K562 (cell line): ENCODE data around the gene CEP70. TPM values are rescaled to one million over a fixed set of nuclear protein-coding genes. Genes with fewer than 3 reads are reported as not detected.

Experiments
- ATAC-seq: fragments of 200-7000 bp; cut with Tn5 transposase; 3 replicates; pipeline ENCODE4 v1.9.1; 2020; ENCODE audit warnings: moderate library complexity
- BruUV-seq: library from RNA; stranded (reverse); fragments of 400-500 nt; replicated peaks from 2 replicates; lab custom pipeline; 2021; lab: Mats Ljungman, UMichigan
- CTCF ChIA-PET: fragments of 300-600 bp; formaldehyde crosslinking; extraction: SDS; loops from one replicate; lab custom pipeline; 2021; ENCODE audit warnings: low intra/inter-chr PET ratio; lab: Yijun Ruan, JAX
- POLR2A ChIA-PET: fragments of 300-600, 350-650 bp; sonication (Branson Sonifier 250); formaldehyde crosslinking; extraction: SDS; loops from one replicate; lab custom pipeline; 2021; ENCODE audit warnings: antibody characterized with exemption, inconsistent platforms; lab: Yijun Ruan, JAX
- DNase-seq, 4 experiments: peaks; one replicate each; pipeline versions ENCODE4 v3.0.0 to v3.0.0-alpha.2; 2011 to 2018; ENCODE audit warnings: low spot score in 3 of 4, mixed read lengths in 3 of 4; ENCODE audit errors: extremely low read depth in 1 of 4
- FAIRE-seq: peaks from 2 replicates; lab custom pipeline; 2011; peaks lifted over from hg19 to GRCh38; lab: Jason Lieb, UNC
- H2AFZ ChIP-seq: 2 replicates; pipeline ENCODE4 v1.6.0; 2011; ENCODE audit warnings: low read depth, low read length, control low read depth, inconsistent platforms
- H3K27ac ChIP-seq: fragments of 200-600 bp; 3 replicates; pipeline ENCODE4 v1.8.0; 2011; ENCODE audit warnings: low read depth, mild to moderate bottlenecking, control low read depth, inconsistent platforms, low read length, moderate library complexity, mixed read lengths; ENCODE audit errors: extremely low read depth
- H3K27me3 ChIP-seq, 2 experiments: fragments of 300-600 bp in 1 of 2; 2 replicates in 1 of 2; 3 replicates in 1 of 2; pipeline versions ENCODE4 v1.6.0 to v1.8.0; 2011; ENCODE audit warnings: inconsistent platforms in 2 of 2, low read length in 2 of 2, mild to moderate bottlenecking in 1 of 2, mixed read lengths in 1 of 2, moderate library complexity in 1 of 2; ENCODE audit not compliant: control insufficient read depth in 2 of 2, insufficient read depth in 2 of 2
- H3K36me3 ChIP-seq: fragments of 300-600 bp; 3 replicates; pipeline ENCODE4 v1.8.0; 2011; ENCODE audit warnings: mild to moderate bottlenecking, low read length, inconsistent platforms; ENCODE audit not compliant: control insufficient read depth, insufficient read depth
- H3K4me1 ChIP-seq, 2 experiments: fragments of 200-600 bp in 1 of 2; replicated peaks in 1 of 2; 2 replicates in 1 of 2; 3 replicates in 1 of 2; pipeline versions ENCODE4 v1.5.1 to v1.8.0; 2011; ENCODE audit warnings: inconsistent platforms in 2 of 2, low read length in 2 of 2, mild to moderate bottlenecking in 1 of 2, mixed read lengths in 1 of 2, moderate library complexity in 1 of 2; ENCODE audit not compliant: control insufficient read depth in 2 of 2, insufficient read depth in 2 of 2
- H3K4me2 ChIP-seq: 2 replicates; pipeline ENCODE4 v1.6.1; 2011; ENCODE audit warnings: low read length, control low read depth, inconsistent platforms, mixed read lengths; ENCODE audit not compliant: insufficient read depth
- H3K4me3 ChIP-seq: fragments of 200-600 bp; sonication (generic), shearing (Covaris generic); 2 replicates; pipeline ENCODE4 v1.5.1; 2016; ENCODE audit warnings: control low read depth, inconsistent platforms
- H3K79me2 ChIP-seq: fragments of 200-600 bp; 3 replicates; pipeline ENCODE4 v1.8.0; 2011; ENCODE audit warnings: low read length, inconsistent platforms; ENCODE audit not compliant: control insufficient read depth, insufficient read depth
- H3K9ac ChIP-seq, 2 experiments: 2 replicates each; pipeline versions ENCODE4 v1.6.0 to v1.6.1; 2011; ENCODE audit warnings: low read depth in 2 of 2, low read length in 2 of 2, control low read depth in 1 of 2, inconsistent platforms in 1 of 2, mild to moderate bottlenecking in 1 of 2, mixed read lengths in 1 of 2; ENCODE audit not compliant: insufficient read depth in 1 of 2
- H3K9me1 ChIP-seq: one replicate; pipeline ENCODE4 v1.6.0; 2011; ENCODE audit warnings: inconsistent platforms, mild to moderate bottlenecking, low read length, moderate library complexity; ENCODE audit not compliant: control insufficient read depth, insufficient read depth
- H3K9me3 ChIP-seq: replicated peaks from 2 replicates; pipeline ENCODE4 v1.5.1; 2011; ENCODE audit warnings: low read depth, low read length, inconsistent platforms; ENCODE audit not compliant: control insufficient read depth, insufficient read depth
- H4K20me1 ChIP-seq: replicated peaks from 2 replicates; pipeline ENCODE4 v1.6.1; 2011; ENCODE audit warnings: low read length, inconsistent platforms, mixed read lengths; ENCODE audit not compliant: control insufficient read depth, insufficient read depth
- CBX5 ChIP-seq: IDR thresholded peaks from 2 replicates; pipeline ENCODE4 v1.6.1; 2014; ENCODE audit warnings: low read depth, borderline replicate concordance
- DMBX1 ChIP-seq: fragments of 250-450 bp; sonication (Bioruptor Pico); IDR thresholded peaks from 2 replicates; pipeline ENCODE4 v1.8.0; 2022; ENCODE audit warnings: inconsistent platforms, mild to moderate bottlenecking, moderate library complexity, borderline replicate concordance
- DNMT1 ChIP-seq: fragments of 450-650 bp; IDR thresholded peaks from 2 replicates; pipeline ENCODE4 v1.6.1; 2016; ENCODE audit warnings: antibody characterized with exemption, mild to moderate bottlenecking
- HLTF ChIP-seq: fragments of 450-650 bp; IDR thresholded peaks from 2 replicates; pipeline ENCODE4 v1.6.1; 2016
- ILF3 ChIP-seq: fragments of 450-650 bp; IDR thresholded peaks from 2 replicates; pipeline ENCODE4 v1.6.1; 2018; ENCODE audit warnings: antibody characterized with exemption, mild to moderate bottlenecking, moderate library complexity, borderline replicate concordance
- XRCC4 ChIP-seq: IDR thresholded peaks from one replicate; pipeline ENCODE4 v1.6.1; 2011; ENCODE audit not compliant: insufficient read depth, insufficient read length; ENCODE audit errors: extremely low read depth
- ZNF165 ChIP-seq: fragments of 250-450 bp; sonication (Bioruptor Pico); IDR thresholded peaks from 2 replicates; pipeline ENCODE4 v1.4.0; 2020; ENCODE audit warnings: borderline replicate concordance
- ZNF280A ChIP-seq: fragments of 450-650 bp; IDR thresholded peaks from 2 replicates; pipeline ENCODE4 v1.6.1; 2018; ENCODE audit warnings: mild to moderate bottlenecking, low read depth; ENCODE audit not compliant: partially characterized antibody
- WGBS: fragments of 100-300 bp; shearing (Covaris generic); methylation state at CpG from one replicate; pipeline ENCODE4 v1.1.6; 2016; ENCODE audit warnings: low coverage, mixed read lengths; ENCODE audit not compliant: insufficient coverage; ENCODE audit errors: missing lambda C conversion rate; 5-methylcytosine and 5-hydroxymethylcytosine counted together
- in situ Hi-C: fragments of 300-500 bp; cut with MboI; formaldehyde crosslinking; loops from 4 replicates; pipeline ENCODE4 v1.15.0; 2018; ENCODE audit warnings: inconsistent platforms, mixed read lengths
- intact Hi-C: fragments of 100-400 bp; cut with micrococcal nuclease; formaldehyde crosslinking; loops from 2 replicates; pipeline ENCODE4 v1.14.2; 2022
- polyA plus RNA-seq, 8 experiments: library from polyadenylated mRNA; depleted of rRNA in 4 of 8; stranded (reverse) in 5 of 8; unstranded in 3 of 8; fragments of >200 nt; fragmentation: Nextera tagmentation in 2 of 8; fragmentation: Illumina TruSeq in 1 of 8; extraction: Ambion mirVana in 2 of 8; extraction: Trizol in 1 of 8; gene quantifications; 2 replicates each; pipeline versions ENCODE4 v1.2.1 to v1.2.3, GENCODE V29; 2011 to 2014; ENCODE audit warnings: inconsistent platforms in 1 of 8, missing spikeins in 1 of 8
- total RNA-seq, 7 experiments: library from RNA; depleted of rRNA in 6 of 7; stranded (reverse); fragments of >200 nt in 6 of 7; fragmentation: Illumina TruSeq in 2 of 7; extraction: Trizol in 2 of 7; gene quantifications; 2 replicates each; pipeline versions ENCODE4 v1.2.1 to v1.2.3, GENCODE V29; 2011 to 2021; ENCODE audit warnings: low replicate concordance in 1 of 7

The CEP70 gene
- total and polyA plus RNA-seq, 9 of the 15 experiments (the other 6 are each of a cell fraction or from before 2014, with no cell fraction given), result 16.1 to 31.5 (median 23.4) TPM

DNA sequence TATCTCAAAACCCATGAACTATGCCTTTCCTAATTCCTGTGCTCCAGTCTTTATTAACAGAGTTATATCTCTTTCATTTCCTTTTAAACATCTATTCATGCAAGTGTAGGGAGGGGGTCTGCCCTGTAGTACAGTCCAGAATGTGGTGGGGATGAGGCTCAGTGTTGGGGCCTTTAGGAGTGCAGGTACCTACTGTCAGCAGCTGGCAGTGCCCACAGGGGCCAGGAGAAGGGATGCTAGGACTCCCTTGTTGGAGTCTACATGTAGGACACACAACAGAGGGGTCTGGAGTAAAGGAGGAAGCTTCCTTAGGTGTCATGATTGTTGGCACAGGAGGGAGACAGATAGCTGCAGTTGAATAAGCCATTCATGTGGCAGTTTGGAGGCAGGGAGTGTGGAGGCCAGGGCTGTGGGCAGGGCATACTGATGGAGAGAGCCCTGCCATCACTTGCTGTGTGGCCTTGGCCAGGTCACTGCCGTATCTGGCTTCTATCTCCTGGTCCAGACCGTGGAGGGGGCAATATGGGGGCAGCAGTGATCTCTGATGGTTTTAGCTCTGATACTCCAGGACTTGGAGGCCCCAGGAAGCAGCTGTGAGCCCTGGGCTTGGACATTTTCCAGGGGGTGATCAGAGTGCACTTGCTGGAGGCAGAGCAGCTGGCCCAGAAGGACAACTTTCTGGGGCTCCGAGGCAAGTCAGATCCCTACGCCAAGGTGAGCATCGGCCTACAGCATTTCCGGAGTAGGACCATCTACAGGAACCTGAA, 130.2 kb downstream of the CEP70 start:
- Histone ChIP-seq H3K9me3 (no peaks in the 10 kb centered on the region), H3K9ac (no peak overlapping the region; a peak in 1 of 4 replicates), H3K27me3 (peaks cover 0 to 30% of the 10 kb centered on the region in 2 experiments; a peak in 3 of 5 replicates), H2AFZ (no peak overlapping the region), H3K4me3 (no peak overlapping the region), H3K36me3 (no peaks in the 10 kb centered on the region), H3K9me1 (no peaks in the 10 kb centered on the region), H4K20me1 (no peaks in the 10 kb centered on the region), H3K79me2 (no peaks in the 10 kb centered on the region), H3K4me2 (no peak overlapping the region), H3K27ac (no peak overlapping the region), H3K4me1 (peaks cover 0 to 4% of the 10 kb centered on the region in 2 experiments; a peak in 2 of 5 replicates)
- intact Hi-C loops (loop anchor here (5.0 kb wide), 2 partner anchors 47 to 458 kb away; no protein-coding TSS in a partner anchor), in situ Hi-C loops (loop anchor here (10.0 kb wide), 1 partner anchor 471 kb away; no protein-coding TSS in a partner anchor)
- TF ChIP-seq XRCC4, result no peak
- TF ChIP-seq HLTF, result no peak
- TF ChIP-seq DNMT1, result no peak
- no peak for TF ChIP-seq DMBX1
- no TSS peak for BruUV-seq
- ATAC-seq (no peak), DNase-seq (no peak), FAIRE-seq (no peak)
- ChIA-PET POLR2A (no interaction called here), CTCF (interaction anchor here (0.6 kb wide), 1 partner anchor 1233 kb away, joined by 3 read pairs; no protein-coding TSS in a partner anchor)
- 12% methylated on average over 6 of the region's 6 CpGs for WGBS

- Histone ChIP-seq H3K4me2 (no peak overlapping the region), H3K27me3 (peaks cover 0 to 31% of the 10 kb centered on the region in 2 experiments; a peak in 3 of 5 replicates), H3K9me1 (no peaks in the 10 kb centered on the region), H3K79me2 (no peaks in the 10 kb centered on the region), H4K20me1 (0 out of 2 replicates have a peak, but pooled peaks cover 4% of the 10 kb centered on the region), H3K4me1 (peaks cover 0 to 4% of the 10 kb centered on the region in 2 experiments; a peak in 2 of 5 replicates), H3K4me3 (no peak overlapping the region), H3K9ac (peak overlapping the region in 1 of 2 experiments; percentile 20; a peak in 1 of 4 replicates), H3K9me3 (no peaks in the 10 kb centered on the region), H3K27ac (no peak overlapping the region), H3K36me3 (no peaks in the 10 kb centered on the region), H2AFZ (no peak overlapping the region)
- intact Hi-C loops (loop anchor here (5.0 kb wide), 2 partner anchors 45 to 460 kb away; no protein-coding TSS in a partner anchor), in situ Hi-C loops (loop anchor here (10.0 kb wide), 1 partner anchor 473 kb away; no protein-coding TSS in a partner anchor)
- CTCF ChIA-PET, result no interaction called here
- POLR2A ChIA-PET, result no interaction called here
- FAIRE-seq, result no peak
- 0% methylated on average over 3 of the region's 4 CpGs for WGBS
- no peak for TF ChIP-seq ILF3
- TF ChIP-seq ZNF165 (CRISPR knock-in tag), result no peak
- TF ChIP-seq CBX5, result no peak
- TF ChIP-seq ZNF280A, result no peak
- no peak for TF ChIP-seq HLTF
- no TSS peak for BruUV-seq
- ATAC-seq, result no peak
- no peak for DNase-seq
Observed at GRCh38 chr3:138461896-138462295, 132.2 kb downstream of the CEP70 start.
